Ramos (cell line): Measurements from ENCODE around the gene ANO1.

Experiments used
- in situ Hi-C: fragments of 300-500 bp; cut with MboI; formaldehyde crosslinking; loops from one replicate; pipeline ENCODE4 v1.14.3; 2022; ENCODE audit warnings: low sequenced_read_pairs; ENCODE audit not compliant: unreplicated experiment

Gene ANO1

DNA sequence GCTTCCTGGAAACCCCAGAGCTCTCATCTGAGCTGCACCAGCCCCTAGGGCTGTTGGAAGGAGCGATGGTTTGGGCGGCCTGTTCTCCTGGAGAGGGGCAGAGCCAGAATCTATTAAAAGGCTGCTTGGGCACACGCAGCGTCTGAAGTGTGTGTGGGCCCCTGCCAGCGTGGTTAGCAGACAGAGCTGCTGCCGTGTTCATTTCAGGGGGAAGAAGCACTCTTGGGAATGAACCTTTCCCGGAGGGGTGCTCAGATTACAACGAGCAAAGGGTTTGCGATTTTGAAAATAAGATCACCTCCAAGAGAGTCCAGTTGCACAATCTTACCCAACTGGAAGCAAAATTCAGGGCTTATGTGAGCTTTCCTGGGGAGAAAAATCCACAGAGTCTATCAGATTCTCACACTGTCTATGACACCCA is 12.9 kb downstream of the ANO1 start:
- in situ Hi-C loops = no loop called here

GRCh38 chr11:70091638-70092037 is 13.5 kb downstream of the ANO1 start:
- in situ Hi-C loops = no loop called here

DNA sequence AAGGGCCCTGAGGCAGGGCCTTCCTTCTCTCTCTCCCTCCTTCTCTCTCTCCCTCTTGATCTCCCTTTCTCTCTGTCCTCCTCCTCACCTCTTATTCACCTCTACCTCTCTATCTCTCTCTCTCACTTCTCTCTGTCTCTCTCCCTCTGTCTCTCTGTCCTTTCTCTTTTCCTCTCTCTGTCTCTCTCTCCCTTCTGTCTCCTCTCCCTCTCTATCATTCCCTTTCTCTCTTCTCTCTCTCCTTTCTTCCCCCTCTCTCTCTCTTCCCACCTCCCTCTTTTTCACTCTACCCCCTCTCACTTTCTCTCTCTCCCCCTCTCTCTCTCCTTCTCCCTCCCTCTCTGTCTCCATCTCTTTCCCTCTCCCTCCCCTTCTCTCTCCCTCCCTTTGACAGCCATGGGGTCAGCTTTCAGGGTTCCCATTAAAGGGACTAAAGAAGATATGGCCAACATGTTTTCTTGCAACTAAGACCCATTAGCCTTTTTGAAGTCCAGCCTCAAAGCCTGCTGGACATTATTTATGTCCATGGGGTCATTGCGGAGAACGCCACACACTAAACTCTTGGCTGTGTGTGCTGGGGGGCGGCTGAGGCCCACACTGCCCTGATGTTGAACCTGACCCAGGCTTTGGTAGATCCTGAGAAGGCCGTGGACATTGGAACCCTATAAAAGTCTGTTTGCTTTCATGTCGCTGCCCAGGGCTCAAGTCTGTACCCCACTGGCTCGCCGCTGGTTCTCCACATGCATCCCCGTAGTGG is 15.0 kb downstream of the ANO1 start:
- in situ Hi-C loops = no loop called here

DNA sequence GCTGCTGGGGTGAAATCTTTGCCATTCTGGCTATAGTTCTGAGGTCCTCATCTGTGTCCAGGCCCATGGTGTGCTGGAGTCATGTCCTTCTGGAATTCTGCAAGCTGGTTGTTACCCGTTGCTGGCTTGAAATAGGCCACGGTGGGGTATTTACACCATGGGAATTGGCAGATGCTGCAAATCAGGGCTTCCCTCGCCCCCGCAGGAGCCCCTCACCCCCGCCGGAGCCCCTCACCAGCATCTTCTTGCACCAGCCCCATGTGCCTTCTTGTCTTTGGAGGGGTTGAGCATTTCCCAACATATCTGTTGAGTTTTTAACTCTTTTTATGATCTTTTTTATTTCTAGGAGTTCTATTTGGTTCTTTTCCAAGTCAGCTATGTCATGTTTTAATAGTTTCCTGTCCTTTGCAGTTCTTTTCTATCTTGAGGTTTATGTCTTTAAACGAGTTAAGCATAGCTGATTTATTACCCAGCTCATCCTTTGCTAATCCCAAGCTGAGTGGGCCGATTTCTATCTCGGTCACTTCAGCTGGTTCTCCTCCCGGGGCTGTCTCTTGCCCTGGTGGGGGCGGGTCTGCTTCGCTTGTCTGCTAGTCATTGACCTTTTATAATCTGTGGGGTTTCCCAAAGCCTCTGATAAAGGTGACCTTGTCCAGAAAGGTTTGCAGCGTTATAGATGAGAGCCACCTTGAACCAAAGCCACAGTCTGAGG is 17.6 kb downstream of the ANO1 start:
- in situ Hi-C loops = no loop called here

DNA sequence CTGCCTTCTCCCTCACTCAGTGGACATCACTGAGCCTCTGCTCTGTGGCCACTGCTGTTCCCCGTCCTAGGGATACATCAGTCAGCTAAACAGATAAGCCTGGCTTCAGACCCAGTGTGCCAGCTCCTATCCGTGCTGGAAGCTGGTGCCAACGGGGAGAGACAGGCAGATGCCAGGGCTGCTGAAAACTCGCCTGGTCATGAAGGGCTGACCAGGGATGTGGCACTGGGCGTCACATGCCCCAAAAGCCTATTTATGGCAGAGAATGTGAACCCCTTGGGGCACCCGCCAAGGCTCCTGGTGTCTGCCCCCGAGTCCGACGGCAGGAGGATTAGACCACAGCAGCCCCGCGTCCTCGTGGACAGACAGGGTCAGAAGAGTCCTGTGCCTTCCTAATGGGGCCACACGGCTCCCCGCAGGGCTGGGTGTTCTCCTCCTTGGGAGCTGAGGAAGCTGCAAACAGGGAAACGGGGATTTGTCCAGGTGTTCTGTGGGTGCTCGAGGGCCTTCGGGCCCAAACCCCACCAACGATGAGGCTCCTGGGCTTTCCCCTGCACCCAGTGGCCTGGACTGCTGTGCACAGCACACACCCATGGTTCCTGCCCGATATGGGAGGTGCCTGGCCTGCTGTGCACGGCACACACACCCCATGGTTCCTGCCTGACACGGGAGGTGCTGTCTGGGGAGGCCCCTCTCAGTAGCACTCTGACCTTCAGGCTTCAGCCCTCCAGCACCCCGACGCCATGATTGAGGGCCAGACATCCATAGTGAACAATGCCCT is 19.9 kb downstream of the ANO1 start:
- in situ Hi-C loops = no loop called here

DNA sequence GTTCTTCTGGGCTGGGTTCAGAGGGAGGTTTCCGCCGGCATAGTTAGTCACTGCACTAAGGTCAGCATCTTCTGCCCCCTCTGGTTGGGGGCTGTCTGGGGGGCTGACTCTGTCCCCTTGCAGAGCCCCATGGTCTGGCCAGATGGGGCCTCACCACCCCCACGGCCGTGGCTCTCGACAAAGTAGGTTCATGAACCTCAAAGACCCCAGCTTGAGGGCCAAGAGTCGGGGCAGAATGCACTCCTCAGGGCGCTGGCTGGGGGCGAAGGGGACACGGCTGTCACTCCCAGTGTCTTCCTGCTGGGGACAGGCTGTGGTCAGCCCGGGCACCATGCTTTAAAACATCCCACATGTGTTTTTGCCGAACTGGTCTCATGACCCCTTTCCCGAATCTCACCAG is 20.8 kb downstream of the ANO1 start:
- in situ Hi-C loops = no loop called here

GRCh38 chr11:70099578-70100279 is 21.6 kb downstream of the ANO1 start:
- in situ Hi-C loops = no loop called here

DNA sequence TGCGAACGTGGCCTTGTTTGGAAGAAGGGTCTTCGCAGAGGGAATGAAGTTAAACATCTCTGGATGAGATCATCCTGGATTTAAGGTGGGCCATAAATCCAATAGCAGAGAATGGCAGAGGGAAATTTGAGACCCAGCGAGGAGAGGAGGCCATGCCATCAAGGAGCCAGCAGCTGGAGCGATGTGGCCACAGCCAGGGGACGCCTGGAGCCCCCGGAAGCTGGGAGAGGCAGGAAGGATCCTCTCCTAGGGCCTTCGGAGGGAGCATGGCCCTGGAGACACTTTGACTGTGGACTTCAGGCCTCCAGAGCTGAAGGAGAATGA is 22.1 kb downstream of the ANO1 start:
- in situ Hi-C loops = no loop called here

- in situ Hi-C loops = no loop called here
These were observed 22.7 kb downstream of the ANO1 start for GRCh38 chr11:70100791-70101190.

GRCh38 chr11:70103256-70103975 is 25.3 kb downstream of the ANO1 start:
- in situ Hi-C loops = no loop called here

GRCh38 chr11:70104419-70104818 is 26.3 kb downstream of the ANO1 start:
- in situ Hi-C loops = no loop called here

DNA sequence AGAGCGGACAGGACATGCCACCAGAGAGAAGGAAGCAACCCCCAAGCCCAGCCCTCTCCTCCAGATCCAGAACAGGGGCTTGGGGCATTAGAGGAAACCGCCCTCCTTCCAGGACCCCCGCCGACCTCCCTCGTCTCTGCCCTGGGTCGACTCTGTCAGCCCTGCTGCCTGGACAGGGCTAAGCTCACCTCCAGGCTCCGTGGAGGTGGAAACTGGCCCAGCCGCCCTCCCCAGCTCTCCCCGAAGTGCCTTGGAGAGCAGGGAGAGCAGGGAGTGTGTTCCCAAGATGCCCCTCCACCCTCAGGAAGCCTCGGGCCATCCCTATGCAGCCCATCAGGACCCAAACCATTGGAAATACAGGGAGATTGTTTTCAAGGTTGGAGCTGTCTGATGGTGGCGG is 26.8 kb downstream of the ANO1 start:
- in situ Hi-C loops = no loop called here

DNA sequence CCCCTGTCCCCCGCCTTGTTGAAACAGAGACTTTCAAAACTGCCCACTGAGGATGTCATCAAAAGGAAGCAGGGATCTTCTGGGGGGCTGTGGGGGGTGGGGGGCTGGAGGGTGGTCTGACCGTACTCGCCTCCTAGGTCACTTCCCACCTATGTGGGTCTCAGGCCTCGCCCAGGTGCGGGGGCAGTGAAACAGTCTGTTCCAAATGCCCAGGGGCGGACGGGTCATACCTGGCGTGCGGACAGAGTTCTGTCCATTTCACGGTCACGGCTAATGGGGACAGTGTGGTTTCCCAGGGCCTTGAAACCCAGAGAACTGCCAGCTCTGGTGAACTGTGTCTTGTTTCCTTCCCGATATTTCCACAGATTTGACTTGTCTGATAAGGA is 27.2 kb downstream of the ANO1 start:
- in situ Hi-C loops = no loop called here

- in situ Hi-C loops = no loop called here
These were observed 27.8 kb downstream of the ANO1 start for GRCh38 chr11:70105755-70106571.

GRCh38 chr11:70106757-70107156 is 28.6 kb downstream of the ANO1 start:
- in situ Hi-C loops = no loop called here

DNA sequence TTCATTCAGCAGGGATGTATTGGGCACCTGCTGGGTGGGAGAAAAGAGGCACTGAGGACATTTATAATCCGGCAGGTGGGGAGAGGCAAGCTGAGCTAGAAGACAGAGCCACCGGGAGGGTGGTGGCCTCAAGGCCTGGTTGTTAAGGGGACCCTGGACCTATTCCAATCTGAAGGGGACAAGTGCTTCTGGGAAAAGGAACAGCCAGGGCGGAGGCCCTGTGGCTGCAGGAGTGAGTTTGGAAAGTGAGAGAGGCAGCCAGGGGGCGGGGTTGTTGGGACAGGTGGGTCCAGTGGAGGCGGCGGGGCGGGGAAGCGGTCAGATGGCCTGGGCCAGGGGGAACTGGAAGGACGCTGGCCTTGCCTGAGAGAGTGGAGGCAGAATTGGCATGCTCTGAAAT is 29.1 kb downstream of the ANO1 start:
- in situ Hi-C loops = no loop called here

DNA sequence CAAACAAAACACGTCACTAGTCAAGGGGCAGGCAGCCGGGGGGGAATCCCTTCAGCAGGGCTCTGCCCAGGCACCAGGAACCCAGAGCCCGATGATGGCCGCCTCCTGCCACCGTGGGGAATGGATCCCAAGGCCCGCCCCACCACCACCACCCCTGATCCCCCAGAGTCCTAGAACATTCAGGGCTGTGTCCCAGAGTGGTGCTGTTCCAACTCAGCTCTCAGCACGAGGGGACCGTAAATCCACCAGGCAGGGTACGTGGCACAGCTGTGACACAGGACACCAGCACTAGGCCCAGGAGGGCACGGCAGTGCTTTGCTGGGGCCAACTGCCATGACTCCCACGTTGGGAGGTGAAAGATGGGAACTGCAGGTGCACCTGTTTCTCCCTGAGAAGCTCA is 29.6 kb downstream of the ANO1 start:
- in situ Hi-C loops = no loop called here

DNA sequence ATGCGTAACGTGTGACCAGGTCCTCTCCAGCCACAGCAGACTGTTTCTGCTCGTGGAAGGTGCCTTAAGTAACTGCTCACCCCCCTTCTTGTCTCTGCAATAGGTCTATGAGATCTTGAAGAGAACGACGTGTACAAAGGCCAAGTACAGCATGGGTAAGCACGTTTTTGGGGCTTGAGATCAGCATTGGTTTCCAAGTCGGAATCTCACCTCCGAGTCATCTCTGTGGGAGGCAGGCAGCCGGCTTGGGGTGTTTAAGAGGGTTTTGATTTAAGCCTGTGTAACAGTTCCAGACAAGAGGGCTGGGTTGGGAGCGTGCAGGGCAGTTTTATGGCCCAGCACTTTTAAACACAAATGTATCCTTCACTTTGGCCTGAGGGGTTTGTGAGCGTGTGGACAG is 30.1 kb downstream of the ANO1 start:
- in situ Hi-C loops = no loop called here

GRCh38 chr11:70109006-70109405 is 30.9 kb downstream of the ANO1 start:
- in situ Hi-C loops = no loop called here
